CD4-positive, CD25-positive, alpha-beta regulatory T cell (primary cell): ENCODE data around the gene COMMD3. TPM values are rescaled to one million over a fixed set of nuclear protein-coding genes. Genes with fewer than 3 reads are reported as not detected.

Source experiments
- ATAC-seq, 2 donors: fragments of 150-1000 bp; cut with Tn5 transposase; one replicate each; pipeline ENCODE4 v1.10.0; 2021; ENCODE audit warnings: low read depth in 2 of 2, moderate number of reproducible peaks in 2 of 2, moderate library complexity in 1 of 2
- DNase-seq, 3 donors: peaks; one replicate each; pipeline versions ENCODE4 v3.0.0 to v3.0.0-alpha.2; 2012 to 2022; ENCODE audit warnings: mixed read lengths in 1 of 3
- H3K27ac ChIP-seq: one replicate; pipeline ENCODE4 v1.7.0; 2013; ENCODE audit warnings: mild to moderate bottlenecking, low read length; ENCODE audit not compliant: insufficient read depth, poor library complexity, severe bottlenecking
- H3K27me3 ChIP-seq: one replicate; pipeline ENCODE4 v1.7.0; 2013; ENCODE audit warnings: low read length; ENCODE audit not compliant: control insufficient read depth, insufficient read depth
- H3K36me3 ChIP-seq: one replicate; pipeline ENCODE4 v1.7.0; 2013; ENCODE audit warnings: mild to moderate bottlenecking, low read length, moderate library complexity; ENCODE audit not compliant: control insufficient read depth, insufficient read depth
- H3K4me1 ChIP-seq: 2 replicates; pipeline ENCODE4 v1.7.0; 2013; ENCODE audit warnings: mild to moderate bottlenecking, low read length; ENCODE audit not compliant: insufficient read depth, control insufficient read depth, poor library complexity, severe bottlenecking
- H3K4me3 ChIP-seq: one replicate; pipeline ENCODE4 v1.7.0; 2013; ENCODE audit warnings: low read depth, mild to moderate bottlenecking, low read length, moderate library complexity
- H3K9me3 ChIP-seq, 2 experiments: 1 replicate in 1 of 2; 2 replicates in 1 of 2; pipeline ENCODE4 v1.7.0; 2013; ENCODE audit warnings: low read length in 2 of 2, mild to moderate bottlenecking in 1 of 2, moderate library complexity in 1 of 2; ENCODE audit not compliant: control insufficient read depth in 2 of 2
- H3K27ac Mint-ChIP-seq, 3 donors: one replicate each; pipeline ENCODE4 v1.8.0; 2020 to 2022; ENCODE audit warnings: mild to moderate bottlenecking in 3 of 3, mixed read lengths in 3 of 3, moderate library complexity in 2 of 3
- H3K27me3 Mint-ChIP-seq: one replicate; pipeline ENCODE4 v1.8.0; 2022; ENCODE audit warnings: mild to moderate bottlenecking, mixed read lengths
- H3K36me3 Mint-ChIP-seq: one replicate; pipeline ENCODE4 v1.8.0; 2020; ENCODE audit warnings: mixed read lengths
- H3K4me1 Mint-ChIP-seq, 4 donors: one replicate each; pipeline ENCODE4 v1.8.0; 2020 to 2022; ENCODE audit warnings: mixed read lengths in 4 of 4, mild to moderate bottlenecking in 1 of 4
- H3K4me3 Mint-ChIP-seq, 4 donors: one replicate each; pipeline ENCODE4 v1.8.0; 2020 to 2022; ENCODE audit warnings: mild to moderate bottlenecking in 4 of 4, mixed read lengths in 4 of 4, moderate library complexity in 3 of 4
- H3K9me3 Mint-ChIP-seq, 7 donors: one replicate each; pipeline ENCODE4 v1.8.0; 2020 to 2022; ENCODE audit warnings: mixed read lengths in 7 of 7, mild to moderate bottlenecking in 3 of 7, moderate library complexity in 2 of 7
- polyA plus RNA-seq, 4 donors: library from polyadenylated mRNA; unstranded; fragments of 300-500 nt; fragmentation: Illumina TruSeq; gene quantifications; one replicate each; pipeline ENCODE4 v1.2.3, GENCODE V29; 2021
- total RNA-seq: library from RNA; stranded (reverse); gene quantifications from one replicate; pipeline ENCODE4 v1.2.3, GENCODE V29; 2022

Gene COMMD3
- 30.6 TPM for total RNA-seq
- polyA plus RNA-seq: 10 to 100 TPM; 85.3 to 99.8 (median 93.6) TPM

DNA sequence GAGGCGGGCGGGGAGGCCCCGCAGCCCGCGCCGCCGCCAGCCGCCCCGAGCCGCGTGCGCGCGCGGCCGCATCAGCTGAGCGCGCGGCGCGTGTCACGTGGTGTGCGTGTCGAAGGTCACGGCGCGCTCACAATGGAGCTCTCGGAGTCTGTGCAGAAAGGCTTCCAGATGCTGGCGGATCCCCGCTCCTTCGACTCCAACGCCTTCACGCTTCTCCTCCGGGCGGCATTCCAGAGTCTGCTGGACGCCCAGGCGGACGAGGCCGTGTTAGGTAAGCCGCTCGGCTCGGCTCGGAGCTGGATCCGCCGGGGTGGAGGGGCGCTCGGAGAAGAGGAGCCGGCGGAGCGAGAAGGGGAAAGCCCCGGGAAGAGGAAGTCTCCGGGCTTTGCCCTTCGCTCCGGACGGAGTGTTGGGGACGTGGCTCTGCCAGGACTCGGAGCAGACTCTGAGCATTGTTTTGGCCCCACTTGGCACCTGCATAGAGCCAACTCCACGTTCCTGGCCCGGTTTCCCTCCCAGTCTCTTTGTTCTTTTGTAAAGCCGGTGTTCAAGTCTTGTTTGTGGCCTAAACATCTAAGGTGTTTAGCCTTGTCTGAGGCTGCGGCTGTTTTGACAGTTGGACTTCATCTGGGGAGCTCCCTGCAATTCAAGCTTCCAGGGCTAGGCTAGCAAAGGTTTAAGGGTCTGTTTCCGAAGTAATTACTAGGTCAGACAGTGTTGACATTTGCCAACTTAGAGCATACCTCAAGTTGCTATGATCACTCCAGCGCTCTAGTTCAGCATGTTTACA, at the start of gene COMMD3:
TSS of gene COMMD3 (plus strand) at position 103 of the 790 bp plus-strand sequence. CDS start at position 133, 30 bp downstream.
- Histone ChIP-seq H3K9me3 (no peaks in the 10 kb centered on the region), H3K36me3 (no peaks in the 10 kb centered on the region), H3K4me1 (peaks cover 19% of the 10 kb centered on the region), H3K27me3 (peaks cover 4% of the 10 kb centered on the region), H3K4me3 (peak within 1 kb of the TSS; percentile 94), H3K27ac (peak within 1 kb of the TSS; percentile 82)
- Mint-ChIP-seq H3K27ac (peak within 1 kb of the TSS; percentile 95 to 99 (median 96)), H3K36me3 (peaks cover 4% of the 10 kb centered on the region), H3K4me3 (peak within 1 kb of the TSS; percentile 92 to 98 (median 96)), H3K4me1 (peaks cover 25 to 44% (median 34%) of the 10 kb centered on the region in 4 donors), H3K9me3 (peaks cover 0 to 3% (median 0%) of the 10 kb centered on the region in 7 donors), H3K27me3 (peaks cover 17% of the 10 kb centered on the region)
- ATAC-seq (peak; percentile 76 to 78), DNase-seq (peak; percentile 73 to 90 (median 81))

DNA sequence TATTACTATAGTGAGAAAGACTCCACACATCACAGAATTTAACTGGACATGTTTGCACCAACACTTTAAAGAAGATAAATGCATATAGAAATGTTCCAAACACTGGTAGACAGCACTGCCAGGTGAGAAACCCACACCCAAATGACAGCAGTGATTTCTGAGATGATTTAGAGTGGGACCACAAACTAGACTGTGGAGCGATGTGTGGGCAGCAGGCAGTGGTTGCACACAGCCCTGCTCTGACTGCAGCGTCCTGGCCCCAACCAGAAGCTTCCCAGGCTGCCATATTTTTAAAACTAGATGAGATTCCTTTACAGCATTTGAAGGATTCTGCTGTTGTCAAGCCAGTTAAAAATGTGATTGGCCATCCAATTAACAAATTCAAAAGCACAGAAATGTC, 47.7 kb upstream of the COMMD3 start:
- no peaks in the 10 kb centered on the region for H3K4me1 Mint-ChIP-seq

DNA sequence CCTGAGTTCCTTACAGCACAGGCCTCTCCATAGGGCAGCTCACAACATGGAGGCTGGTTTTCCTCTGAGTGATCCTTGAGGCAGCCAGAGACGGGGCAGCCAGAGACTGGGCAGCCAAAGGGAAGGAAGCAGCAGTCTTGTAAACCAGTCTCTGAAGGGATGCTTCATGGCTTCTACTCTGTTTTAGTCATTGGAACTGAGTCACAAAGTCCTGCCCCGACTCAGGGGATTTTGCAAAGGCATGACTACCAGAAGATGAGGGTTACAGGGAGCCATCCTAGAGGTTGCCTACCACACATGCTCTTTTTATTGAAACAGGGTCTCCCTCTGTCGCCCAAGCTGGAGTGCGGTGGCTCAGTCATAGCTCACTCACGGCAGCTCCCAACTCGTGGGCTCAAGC, 44.4 kb upstream of the COMMD3 start:
- H3K27me3 Mint-ChIP-seq: no peaks in the 10 kb centered on the region
- no peak for ATAC-seq
- no peak overlapping the region for H3K27ac Mint-ChIP-seq
- H3K4me3 Mint-ChIP-seq: no peak overlapping the region
- no peaks in the 10 kb centered on the region for H3K4me1 Mint-ChIP-seq
- no peaks in the 10 kb centered on the region for H3K36me3 Mint-ChIP-seq
- Histone ChIP-seq H3K9me3 (no peaks in the 10 kb centered on the region), H3K4me1 (no peaks in the 10 kb centered on the region), H3K4me3 (no peak overlapping the region), H3K36me3 (no peaks in the 10 kb centered on the region), H3K27me3 (peaks cover 2% of the 10 kb centered on the region), H3K27ac (no peak overlapping the region)
- no peak for DNase-seq
- H3K9me3 Mint-ChIP-seq: peaks cover 0 to 3% (median 0%) of the 10 kb centered on the region in 7 donors

More for the DNA sequence above, 47.7 kb upstream of the COMMD3 start:
- Mint-ChIP-seq H3K27ac (no peak overlapping the region), H3K27me3 (peaks cover 15% of the 10 kb centered on the region), H3K36me3 (no peaks in the 10 kb centered on the region), H3K4me3 (no peak overlapping the region), H3K9me3 (peaks cover 0 to 1% (median 0%) of the 10 kb centered on the region in 7 donors)
- DNase-seq (no peak), ATAC-seq (no peak)
- Histone ChIP-seq H3K9me3 (no peaks in the 10 kb centered on the region), H3K27me3 (peaks cover 10% of the 10 kb centered on the region), H3K4me1 (no peaks in the 10 kb centered on the region), H3K4me3 (no peak overlapping the region), H3K36me3 (no peaks in the 10 kb centered on the region), H3K27ac (no peak overlapping the region)

DNA sequence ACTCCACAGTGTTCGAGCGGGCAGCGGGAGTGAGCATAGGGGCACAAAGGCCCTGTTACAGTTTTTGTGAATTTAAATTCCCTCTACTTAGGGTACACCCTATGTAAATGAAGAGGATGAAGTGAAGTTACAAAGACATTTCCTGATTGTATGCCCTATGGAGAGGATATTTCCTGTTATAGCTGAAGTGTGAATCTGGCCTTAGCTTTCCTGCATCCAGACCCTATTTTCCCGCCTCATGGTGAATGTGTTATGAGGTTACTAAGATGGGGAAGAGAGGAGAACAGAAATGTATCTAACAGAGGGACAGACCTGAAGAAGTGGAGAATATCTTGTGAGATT, 37.8 kb upstream of the COMMD3 start:
- no peaks in the 10 kb centered on the region for H3K27me3 Mint-ChIP-seq
- H3K4me3 ChIP-seq: no peak overlapping the region
- ATAC-seq: no peak

DNA sequence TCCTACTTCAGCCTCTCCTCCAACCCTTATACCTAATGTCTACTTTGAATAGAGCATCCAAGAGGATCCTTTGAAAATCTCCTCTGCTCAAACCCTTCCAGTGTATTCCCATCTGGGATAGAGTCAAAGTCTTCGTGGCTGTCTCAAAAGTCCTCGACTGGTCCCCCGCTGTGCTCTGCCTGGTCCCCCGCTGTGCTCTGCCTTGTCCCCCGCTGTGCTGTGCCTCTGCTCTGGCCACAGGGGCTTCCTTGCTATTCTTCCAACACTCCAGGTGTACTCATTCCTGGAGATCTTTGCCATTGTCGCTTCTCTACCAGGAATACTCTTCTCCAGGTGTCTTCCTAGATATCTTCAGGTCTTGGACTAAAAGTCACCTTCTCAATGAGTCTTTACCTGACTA, 36.1 kb upstream of the COMMD3 start:
- no peak for DNase-seq
- Histone ChIP-seq H3K4me1 (no peaks in the 10 kb centered on the region), H3K36me3 (no peaks in the 10 kb centered on the region), H3K9me3 (no peaks in the 10 kb centered on the region), H3K27me3 (no peaks in the 10 kb centered on the region), H3K4me3 (no peak overlapping the region), H3K27ac (no peak overlapping the region)
- Mint-ChIP-seq H3K4me1 (no peaks in the 10 kb centered on the region), H3K36me3 (no peaks in the 10 kb centered on the region), H3K4me3 (no peak overlapping the region), H3K9me3 (peaks cover 0 to 2% (median 0%) of the 10 kb centered on the region in 7 donors), H3K27me3 (peaks cover 9% of the 10 kb centered on the region), H3K27ac (peak overlapping the region in 1 of 3 donors; percentile 10)
- no peak for ATAC-seq

More for the DNA sequence above, 37.8 kb upstream of the COMMD3 start:
- no peak for DNase-seq
- H3K4me1 ChIP-seq: no peaks in the 10 kb centered on the region
- H3K27me3 ChIP-seq: no peaks in the 10 kb centered on the region
- no peaks in the 10 kb centered on the region for H3K9me3 ChIP-seq
- Mint-ChIP-seq H3K9me3 (peaks cover 0 to 2% (median 0%) of the 10 kb centered on the region in 7 donors), H3K4me3 (no peak overlapping the region), H3K27ac (no peak overlapping the region), H3K36me3 (no peaks in the 10 kb centered on the region), H3K4me1 (no peaks in the 10 kb centered on the region)
- H3K36me3 ChIP-seq: no peaks in the 10 kb centered on the region
- no peak overlapping the region for H3K27ac ChIP-seq

DNA sequence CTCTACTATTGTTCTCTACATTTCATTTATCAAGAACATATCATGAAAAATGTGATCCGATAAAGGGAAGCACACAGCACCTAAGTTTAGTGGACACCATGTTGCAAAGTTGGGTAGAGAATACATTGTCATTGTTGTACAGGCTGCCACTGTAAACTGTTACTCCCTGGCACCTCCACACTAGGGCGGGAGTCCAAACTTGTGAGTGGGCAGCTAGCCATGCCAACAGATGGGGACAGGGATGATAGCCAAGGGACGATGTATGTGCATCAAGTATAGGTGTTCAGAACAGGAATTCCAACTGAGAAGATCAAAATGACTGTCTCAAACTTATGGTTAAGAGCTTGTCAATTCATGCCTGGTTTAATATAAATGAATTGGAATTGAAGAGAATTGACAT, 31.1 kb upstream of the COMMD3 start:
- peaks cover 10% of the 10 kb centered on the region for H3K27me3 Mint-ChIP-seq
- H3K9me3 Mint-ChIP-seq: peaks cover 0 to 5% (median 0%) of the 10 kb centered on the region in 7 donors

DNA sequence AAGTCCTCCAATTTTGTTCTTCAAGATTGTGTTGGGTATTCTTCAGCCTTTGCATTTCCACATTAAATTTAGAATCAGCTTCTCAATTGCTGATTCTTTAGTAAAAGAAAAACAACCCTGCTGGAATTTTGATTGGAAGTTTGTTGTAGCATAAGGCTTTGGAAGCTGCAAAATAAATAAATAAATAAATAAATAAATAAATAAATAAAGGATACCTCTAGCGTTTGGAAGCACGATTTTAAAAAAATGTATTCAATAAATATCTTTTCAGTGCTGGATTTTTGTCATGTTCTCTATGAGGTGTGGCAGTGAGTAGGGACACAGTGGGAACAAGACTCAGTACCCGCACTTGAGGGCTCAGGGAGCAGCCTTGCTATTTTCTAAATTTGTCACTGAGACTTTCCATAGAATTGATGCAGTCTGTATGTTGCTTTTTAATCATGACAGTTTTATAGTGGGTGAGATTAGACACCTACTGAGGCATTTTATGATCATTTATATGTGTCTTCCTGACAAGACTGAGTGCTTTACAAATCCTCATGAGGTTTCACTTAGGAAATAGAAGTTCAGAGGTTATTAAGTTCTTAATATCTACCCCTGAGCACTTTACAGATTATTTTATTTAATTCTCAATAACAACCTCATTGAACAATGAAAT, 22.3 kb upstream of the COMMD3 start:
- no peaks in the 10 kb centered on the region for H3K36me3 Mint-ChIP-seq
- ATAC-seq (no peak), DNase-seq (no peak)
- H3K27me3 Mint-ChIP-seq: peaks cover 37% of the 10 kb centered on the region
- no peak overlapping the region for H3K27ac ChIP-seq
- H3K4me1 ChIP-seq: no peaks in the 10 kb centered on the region
- H3K27ac Mint-ChIP-seq: no peak overlapping the region
- H3K9me3 ChIP-seq: no peaks in the 10 kb centered on the region
- H3K4me1 Mint-ChIP-seq: no peaks in the 10 kb centered on the region
- H3K9me3 Mint-ChIP-seq: peaks cover 0 to 5% (median 0%) of the 10 kb centered on the region in 7 donors
- no peak overlapping the region for H3K4me3 ChIP-seq
- H3K27me3 ChIP-seq: peaks cover 2% of the 10 kb centered on the region
- H3K4me3 Mint-ChIP-seq: no peak overlapping the region
- H3K36me3 ChIP-seq: no peaks in the 10 kb centered on the region

More for the DNA sequence above, 31.1 kb upstream of the COMMD3 start:
- no peak for DNase-seq
- H3K27me3 ChIP-seq: peaks cover 1% of the 10 kb centered on the region
- no peak overlapping the region for H3K27ac Mint-ChIP-seq
- no peak overlapping the region for H3K4me3 ChIP-seq
- H3K4me3 Mint-ChIP-seq: no peak overlapping the region
- H3K36me3 ChIP-seq: no peaks in the 10 kb centered on the region
- no peaks in the 10 kb centered on the region for H3K9me3 ChIP-seq
- no peak for ATAC-seq
- H3K27ac ChIP-seq: no peak overlapping the region
- H3K4me1 Mint-ChIP-seq: no peaks in the 10 kb centered on the region
- no peaks in the 10 kb centered on the region for H3K36me3 Mint-ChIP-seq
- no peaks in the 10 kb centered on the region for H3K4me1 ChIP-seq
